ENCODE measurements around the gene PICK1. TPM values are rescaled to one million over a fixed set of nuclear protein-coding genes. Genes with fewer than 3 reads are reported as not detected.

The PICK1 gene
- total and polyA plus RNA-seq, 2 of the 13 experiments (the other 11 are each of a cell fraction or from before 2014, with no cell fraction given) = 19.3 to 25.3 TPM

GRCh38 chr22:38107692-38108515 is 50.7 kb downstream of the PICK1 start (continued):
- TF ChIP-seq SRSF9 (IDR thresholded peaks at IDR 0.05; ENCODE audit: borderline replicate concordance, insufficient read depth, low read depth, low read length, poor library complexity, severe bottlenecking) = no peak
- no peak for TF ChIP-seq PBX2 (CRISPR knock-in tag; IDR thresholded peaks at IDR 0.05)
- no peak for TF ChIP-seq HNF1A (IDR thresholded peaks at IDR 0.05; ENCODE audit: low read depth)
- TF ChIP-seq HNF1A (CRISPR knock-in tag; IDR thresholded peaks at IDR 0.05; ENCODE audit: borderline replicate concordance) = peak; percentile 20; the same call in 1 of the 2 replicates
- TF ChIP-seq MED1 (CRISPR knock-in tag; IDR thresholded peaks at IDR 0.05) = peak; percentile 57; the same call in 1 of the 2 replicates
- TF ChIP-seq ZFP37 (CRISPR knock-in tag; IDR thresholded peaks at IDR 0.05; ENCODE audit: borderline replicate concordance) = no peak
- 0 out of 2 replicates have a peak, but pooled peaks have one; percentile 10 for TF ChIP-seq ZBTB21 (CRISPR knock-in tag; IDR thresholded peaks at IDR 0.05)
- TF ChIP-seq ZBTB34 (CRISPR knock-in tag; IDR thresholded peaks at IDR 0.05) = peak; percentile 93
- TF ChIP-seq BRCA1 (CRISPR knock-in tag; IDR thresholded peaks at IDR 0.05) = no peak
- TF ChIP-seq THYN1 (CRISPR knock-in tag; IDR thresholded peaks at IDR 0.05; ENCODE audit: borderline replicate concordance, low read depth) = no peak
- TF ChIP-seq EED (CRISPR knock-in tag; IDR thresholded peaks at IDR 0.05) = no peak
- no peak for TF ChIP-seq RBAK (CRISPR knock-in tag; IDR thresholded peaks at IDR 0.05)
- TF ChIP-seq ZNF709 (CRISPR knock-in tag; IDR thresholded peaks at IDR 0.05) = no peak
- no peak for TF ChIP-seq ZNF598 (CRISPR knock-in tag; IDR thresholded peaks at IDR 0.05; ENCODE audit: borderline replicate concordance)
- no peak for TF ChIP-seq ZNF746 (CRISPR knock-in tag; IDR thresholded peaks at IDR 0.05)
- 0 out of 2 replicates have a peak, but pooled peaks have one; percentile 31 for TF ChIP-seq ZMAT3 (CRISPR knock-in tag; conservative IDR thresholded peaks at IDR 0.05)
- TF ChIP-seq ELF3 (CRISPR knock-in tag; IDR thresholded peaks at IDR 0.05) = peak; percentile 67; the same call in 1 of the 2 replicates
- TF ChIP-seq ELK4 (CRISPR knock-in tag; IDR thresholded peaks at IDR 0.05; ENCODE audit: borderline replicate concordance) = no peak
- TF ChIP-seq TFAP4 (IDR thresholded peaks at IDR 0.05; ENCODE audit: borderline replicate concordance, low read depth) = peak; percentile 95
- TF ChIP-seq JDP2 (CRISPR knock-in tag; IDR thresholded peaks at IDR 0.05; ENCODE audit: borderline replicate concordance) = no peak

Data from HepG2 (cell line).